HG03095 (cell line): ENCODE measurements around the gene DENND6B.

Experiments
- ATAC-seq: cut with Tn5 transposase; IDR thresholded peaks from one replicate; pipeline ENCODE4 v1.9.1; 2021; ENCODE audit warnings: moderate library complexity; ENCODE audit not compliant: unreplicated experiment

DENND6B gene

DNA sequence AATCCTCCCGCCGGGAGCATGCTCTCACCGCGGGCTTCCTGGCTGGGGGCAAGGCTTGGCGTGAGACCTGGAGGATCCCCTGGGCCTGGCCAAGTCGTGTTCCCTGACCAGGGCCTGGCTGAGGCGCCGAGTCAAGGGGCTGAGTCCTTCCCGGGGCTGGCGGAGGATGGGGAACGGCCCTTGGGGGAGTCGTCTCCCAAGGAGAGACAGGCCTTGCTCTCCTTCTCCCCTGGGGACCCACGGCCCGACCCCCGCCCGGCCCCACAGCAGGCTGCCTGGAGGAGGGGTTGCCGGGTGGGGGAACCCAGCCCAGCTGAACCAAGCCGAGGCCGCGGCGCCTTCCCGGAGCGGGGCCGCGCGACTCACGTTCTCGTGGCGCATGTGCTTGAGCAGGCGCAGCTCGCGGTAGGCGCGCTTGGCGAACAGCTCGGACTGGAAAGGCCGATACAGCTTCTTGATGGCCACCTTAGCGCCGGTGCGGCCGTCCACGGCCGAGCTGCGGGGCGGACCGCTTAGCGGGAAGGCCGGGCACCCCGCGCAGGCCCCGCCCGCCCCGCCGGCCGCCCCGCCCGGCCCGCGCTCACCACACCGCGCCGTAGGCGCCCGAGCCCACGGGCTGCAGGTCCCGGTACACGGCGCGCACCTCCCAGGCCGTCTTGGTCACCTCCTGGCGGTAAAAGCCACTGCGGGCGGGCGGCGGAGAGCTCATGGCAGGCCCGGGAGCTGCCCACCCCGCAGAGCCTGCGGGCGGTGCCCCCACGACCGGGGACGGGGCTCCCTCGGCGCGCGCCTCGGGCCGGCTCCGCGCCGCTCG lies 65.8 kb downstream of the DENND6B start:
- no peak for ATAC-seq

DNA sequence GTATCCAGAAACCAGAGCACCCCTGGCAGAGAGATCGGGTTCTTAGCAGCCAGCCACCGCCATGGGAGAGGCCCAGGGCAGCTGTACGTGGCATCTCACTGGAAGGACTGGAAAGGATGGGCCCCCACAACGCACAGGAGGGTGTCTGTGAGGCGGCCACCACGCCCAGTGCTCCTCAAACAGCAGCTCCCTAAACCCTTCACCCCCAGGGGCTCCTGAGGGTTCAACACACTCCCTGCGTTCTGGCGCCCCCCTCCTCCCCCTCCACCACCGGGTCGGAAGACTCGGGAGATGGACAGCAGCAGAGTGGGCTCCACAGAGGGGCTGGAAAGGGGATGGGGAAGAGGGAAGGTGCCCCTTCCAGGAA lies 66.4 kb downstream of the DENND6B start:
- no peak for ATAC-seq

DNA sequence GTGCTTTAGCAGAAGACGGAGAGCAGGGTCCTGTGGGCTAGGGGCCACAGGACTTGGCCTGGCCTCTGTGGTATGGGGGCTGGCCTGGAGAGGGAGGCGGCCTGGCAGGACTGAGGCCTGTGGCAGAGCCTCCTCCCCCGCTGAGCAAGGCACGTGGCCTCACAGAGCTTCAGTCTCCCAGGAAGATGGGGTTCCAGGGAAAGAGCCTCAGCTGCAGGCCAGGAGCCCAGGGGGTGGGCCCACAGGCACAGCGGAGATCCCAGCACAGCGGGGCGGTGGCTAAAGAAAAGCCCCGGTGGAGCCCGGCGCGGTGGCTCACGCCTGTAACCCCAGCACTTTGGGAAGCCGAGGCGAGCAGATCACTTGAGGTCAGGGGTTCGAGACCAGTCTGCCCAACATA lies 67.5 kb downstream of the DENND6B start:
- ATAC-seq = no peak
